B cell (primary cell): ENCODE results near the gene GABRQ. TPM values are rescaled to one million over a fixed set of nuclear protein-coding genes. Genes with fewer than 3 reads are reported as not detected.

ENCODE experiments used
- ATAC-seq: fragments of 200-7000 bp; cut with Tn5 transposase; one replicate; pipeline ENCODE4 v1.10.0; 2021; ENCODE audit warnings: low read depth, mild to moderate bottlenecking, moderate number of reproducible peaks, moderate library complexity
- CTCF ChIA-PET: fragments of 350-600 bp; sonication (Branson Sonifier 250); formaldehyde crosslinking; loops from one replicate; lab custom pipeline; 2021; ENCODE audit warnings: antibody characterized with exemption, inconsistent platforms; lab: Charles Lee
- POLR2A ChIA-PET: fragments of 350-600 bp; sonication (Branson Sonifier 250); formaldehyde crosslinking; loops from one replicate; lab custom pipeline; 2021; ENCODE audit warnings: antibody characterized with exemption; lab: Charles Lee
- DNase-seq: peaks from one replicate; pipeline ENCODE4 v3.0.0; 2013
- H2AFZ ChIP-seq: 2 replicates; pipeline ENCODE4 v1.6.1; 2012; ENCODE audit warnings: mild to moderate bottlenecking, low read depth, low read length; ENCODE audit not compliant: insufficient read depth, poor library complexity, severe bottlenecking
- H3K27ac ChIP-seq, 2 donors: 1 replicate in 1 of 2; 2 replicates in 1 of 2; pipeline ENCODE4 v1.5.1; 2012 to 2013; ENCODE audit warnings: low read length in 2 of 2, mild to moderate bottlenecking in 2 of 2, moderate library complexity in 1 of 2
- H3K27me3 ChIP-seq, 4 experiments: fragments of 200-600 bp in 1 of 4; sonication (generic) in 1 of 4; replicated peaks in 1 of 4; 1 replicate in 2 of 4; 2 replicates in 2 of 4; pipeline versions ENCODE4 v1.6.1 to v1.7.0; 2013 to 2016; ENCODE audit warnings: low read length in 3 of 4, mild to moderate bottlenecking in 2 of 4, mixed read lengths in 1 of 4, moderate library complexity in 1 of 4; ENCODE audit not compliant: insufficient read depth in 4 of 4, control insufficient read depth in 3 of 4; ENCODE audit errors: control extremely low read depth in 1 of 4
- H3K36me3 ChIP-seq, 2 experiments: replicated peaks in 1 of 2; 1 replicate in 1 of 2; 2 replicates in 1 of 2; pipeline versions ENCODE4 v1.6.1 to v1.7.1; 2013; ENCODE audit warnings: low read length in 1 of 2; ENCODE audit not compliant: insufficient read depth in 2 of 2, control insufficient read depth in 1 of 2; ENCODE audit errors: control extremely low read depth in 1 of 2, extremely low read depth in 1 of 2
- H3K4me1 ChIP-seq, 2 donors: fragments of 200-600 bp in 1 of 2; sonication (generic) in 1 of 2; 1 replicate in 1 of 2; 2 replicates in 1 of 2; pipeline versions ENCODE4 v1.5.1 to v1.6.1; 2013 to 2017; ENCODE audit warnings: low read length in 2 of 2; ENCODE audit not compliant: control insufficient read depth in 2 of 2, insufficient read depth in 2 of 2
- H3K4me2 ChIP-seq: replicated peaks from 2 replicates; pipeline ENCODE3; 2012; ENCODE audit warnings: mild to moderate bottlenecking, low read depth, low read length; ENCODE audit not compliant: poor library complexity, severe bottlenecking
- H3K4me3 ChIP-seq, 5 experiments: fragments of 200-600 bp in 1 of 5; sonication (generic) in 1 of 5; 1 replicate in 3 of 5; 2 replicates in 2 of 5; pipeline versions ENCODE4 v1.5.1 to v1.7.0; 2011 to 2016; ENCODE audit warnings: low read length in 4 of 5, mild to moderate bottlenecking in 4 of 5, low read depth in 2 of 5, control low read depth in 1 of 5, moderate library complexity in 1 of 5; ENCODE audit not compliant: insufficient read depth in 1 of 5; ENCODE audit errors: control extremely low read depth in 1 of 5, extremely low read depth in 1 of 5
- H3K79me2 ChIP-seq: fragments of 200-600 bp; sonication (generic); one replicate; pipeline ENCODE4 v1.6.0; 2016; ENCODE audit warnings: low read length; ENCODE audit not compliant: control insufficient read depth, insufficient read depth
- H3K9ac ChIP-seq: fragments of 200-600 bp; sonication (generic); 2 replicates; pipeline ENCODE4 v1.6.1; 2017; ENCODE audit warnings: mild to moderate bottlenecking, low read length, moderate library complexity
- H3K9me3 ChIP-seq, 3 donors: one replicate each; pipeline versions ENCODE4 v1.6.1 to v1.7.1; 2013; ENCODE audit warnings: low read length in 2 of 3; ENCODE audit not compliant: control insufficient read depth in 2 of 3, insufficient read depth in 1 of 3; ENCODE audit errors: control extremely low read depth in 1 of 3
- H4K20me1 ChIP-seq: 2 replicates; pipeline ENCODE4 v1.6.0; 2012; ENCODE audit warnings: mild to moderate bottlenecking, low read length; ENCODE audit not compliant: insufficient read depth, control insufficient read depth, poor library complexity, severe bottlenecking
- H3K27ac Mint-ChIP-seq: one replicate; pipeline ENCODE4 v1.8.0; 2021; ENCODE audit warnings: mixed read lengths
- H3K27me3 Mint-ChIP-seq: one replicate; pipeline ENCODE4 v1.8.0; 2021; ENCODE audit warnings: mixed read lengths
- H3K4me1 Mint-ChIP-seq: one replicate; pipeline ENCODE4 v1.8.0; 2021; ENCODE audit warnings: mixed read lengths
- H3K4me3 Mint-ChIP-seq: one replicate; pipeline ENCODE4 v1.8.0; 2021; ENCODE audit warnings: mixed read lengths
- H3K9me3 Mint-ChIP-seq: one replicate; pipeline ENCODE4 v1.8.0; 2022; ENCODE audit warnings: mixed read lengths; ENCODE audit not compliant: insufficient read depth
- EZH2 ChIP-seq: IDR thresholded peaks from 2 replicates; pipeline ENCODE4 v1.6.1; 2012; ENCODE audit warnings: borderline replicate concordance, low read depth, mild to moderate bottlenecking, moderate library complexity, low read length; ENCODE audit not compliant: insufficient read depth, poor library complexity, severe bottlenecking
- WGBS: methylation state at CpG from one replicate; pipeline ENCODE4 v1.1.5; 2013; ENCODE audit warnings: missing lambda C conversion rate; ENCODE audit not compliant: insufficient coverage; 5-methylcytosine and 5-hydroxymethylcytosine counted together
- intact Hi-C: fragments of 100-400 bp; cut with micrococcal nuclease; formaldehyde crosslinking; loops from one replicate; pipeline ENCODE4 v1.10.0; 2022
- polyA plus RNA-seq: library from polyadenylated mRNA; depleted of rRNA; stranded (reverse); fragments of >200 nt; gene quantifications from 2 replicates; pipeline ENCODE4 v1.2.3, GENCODE V29; 2012
- total RNA-seq, 2 donors: library from RNA; stranded (reverse); fragments of 120-200 nt in 1 of 2; gene quantifications; 1 replicate in 1 of 2; 2 replicates in 1 of 2; pipeline versions ENCODE4 v1.2.3 to v1.2.4, GENCODE V29; 2013 to 2022
- TF ChIP-seq, protein P1 (sequence below): fragments of 200-600 bp; IDR thresholded peaks from one replicate; pipeline ENCODE4 v1.8.0; 2022; ENCODE audit warnings: antibody characterized with exemption, mild to moderate bottlenecking

GABRQ gene
- total and polyA plus RNA-seq, 2 donors (not counting 1 experiment from before 2014, with no cell fraction given), result not detected

DNA sequence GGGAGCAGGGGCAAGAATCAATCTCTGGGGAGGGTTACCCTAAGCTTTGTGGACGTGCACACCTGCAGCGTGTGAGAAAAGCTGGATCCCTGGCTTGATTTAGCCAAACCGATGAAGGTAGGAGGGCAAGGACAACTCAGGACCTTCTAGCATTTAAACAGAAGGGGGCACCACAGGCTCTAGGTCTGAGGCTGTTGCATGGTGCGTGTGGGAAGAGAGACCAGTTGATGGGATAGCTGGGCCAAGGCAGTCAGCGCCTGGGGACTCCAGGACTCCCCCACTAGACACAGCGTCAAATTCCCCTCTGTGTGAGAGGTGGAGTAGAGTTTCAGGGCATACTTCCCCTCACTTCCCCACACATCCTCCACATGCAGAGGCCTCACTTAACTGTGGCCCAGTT, 4.3 kb downstream of the GABRQ start:
- ChIA-PET CTCF (interaction anchor here (1.8 kb wide), 1 partner anchor 10 kb away, joined by 5 read pairs; no protein-coding TSS in a partner anchor), POLR2A (no interaction called here)
- H3K27ac ChIP-seq, result no peak overlapping the region
- no peak overlapping the region for H3K4me3 ChIP-seq
- no peaks in the 10 kb centered on the region for H3K36me3 ChIP-seq
- H3K9me3 Mint-ChIP-seq, result no peaks in the 10 kb centered on the region
- H3K4me1 Mint-ChIP-seq, result no peaks in the 10 kb centered on the region
- peaks cover 0 to 8% (median 0%) of the 10 kb centered on the region in 4 experiments for H3K27me3 ChIP-seq
- WGBS, result 70% methylated on average over 3 of the region's 6 CpGs
- no peak overlapping the region for H3K4me2 ChIP-seq
- ATAC-seq (no peak), DNase-seq (no peak)
- no peak overlapping the region for H2AFZ ChIP-seq
- H3K27me3 Mint-ChIP-seq, result peaks cover 13% of the 10 kb centered on the region
- H3K4me1 ChIP-seq, result no peaks in the 10 kb centered on the region
- intact Hi-C loops, result no loop called here
- H3K4me3 Mint-ChIP-seq, result no peak overlapping the region
- TF ChIP-seq, protein P1, sequence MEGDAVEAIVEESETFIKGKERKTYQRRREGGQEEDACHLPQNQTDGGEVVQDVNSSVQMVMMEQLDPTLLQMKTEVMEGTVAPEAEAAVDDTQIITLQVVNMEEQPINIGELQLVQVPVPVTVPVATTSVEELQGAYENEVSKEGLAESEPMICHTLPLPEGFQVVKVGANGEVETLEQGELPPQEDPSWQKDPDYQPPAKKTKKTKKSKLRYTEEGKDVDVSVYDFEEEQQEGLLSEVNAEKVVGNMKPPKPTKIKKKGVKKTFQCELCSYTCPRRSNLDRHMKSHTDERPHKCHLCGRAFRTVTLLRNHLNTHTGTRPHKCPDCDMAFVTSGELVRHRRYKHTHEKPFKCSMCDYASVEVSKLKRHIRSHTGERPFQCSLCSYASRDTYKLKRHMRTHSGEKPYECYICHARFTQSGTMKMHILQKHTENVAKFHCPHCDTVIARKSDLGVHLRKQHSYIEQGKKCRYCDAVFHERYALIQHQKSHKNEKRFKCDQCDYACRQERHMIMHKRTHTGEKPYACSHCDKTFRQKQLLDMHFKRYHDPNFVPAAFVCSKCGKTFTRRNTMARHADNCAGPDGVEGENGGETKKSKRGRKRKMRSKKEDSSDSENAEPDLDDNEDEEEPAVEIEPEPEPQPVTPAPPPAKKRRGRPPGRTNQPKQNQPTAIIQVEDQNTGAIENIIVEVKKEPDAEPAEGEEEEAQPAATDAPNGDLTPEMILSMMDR, result no peak
- H3K79me2 ChIP-seq, result no peaks in the 10 kb centered on the region
- no peak overlapping the region for H3K9ac ChIP-seq
- H3K27ac Mint-ChIP-seq, result no peak overlapping the region
- no peaks in the 10 kb centered on the region for H4K20me1 ChIP-seq
- H3K9me3 ChIP-seq, result no peaks in the 10 kb centered on the region

DNA sequence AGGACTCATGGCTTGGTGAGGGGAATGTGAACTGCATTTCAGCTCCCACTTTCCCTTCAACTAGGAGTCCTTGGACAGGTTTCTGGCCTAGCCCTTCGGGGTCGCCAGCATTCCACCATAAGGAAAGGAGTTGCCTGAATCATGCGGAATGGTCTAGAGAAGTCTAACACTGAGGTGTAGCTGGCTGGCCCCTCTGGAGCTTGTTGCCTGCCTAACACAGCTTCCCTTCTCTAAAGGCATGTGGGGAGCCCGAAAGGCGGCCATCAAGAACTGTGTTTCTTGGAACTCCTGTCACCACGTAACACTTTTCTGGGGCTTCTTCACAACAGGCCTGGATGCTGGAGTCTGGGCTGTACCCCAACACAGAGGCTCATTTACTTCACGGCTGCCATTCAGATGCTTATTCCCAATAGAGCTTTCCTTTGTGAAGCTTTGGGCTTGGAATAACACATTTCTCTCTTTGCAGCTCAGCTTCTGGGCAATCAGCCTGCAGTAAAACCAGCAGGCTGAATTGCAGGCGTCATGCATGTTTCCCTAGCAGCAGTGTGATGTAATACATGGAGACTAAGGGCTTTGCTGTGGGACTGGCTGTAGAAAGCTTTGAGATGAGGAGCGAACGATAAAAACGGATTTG, 5.4 kb downstream of the GABRQ start:
- no peak overlapping the region for H3K4me2 ChIP-seq
- H3K9me3 ChIP-seq, result no peaks in the 10 kb centered on the region
- no peak overlapping the region for H3K27ac Mint-ChIP-seq
- H3K4me1 Mint-ChIP-seq, result no peaks in the 10 kb centered on the region
- POLR2A ChIA-PET, result no interaction called here
- no peak overlapping the region for H3K4me3 ChIP-seq
- H3K27ac ChIP-seq, result no peak overlapping the region
- DNase-seq (no peak), ATAC-seq (no peak)
- CTCF ChIA-PET, result interaction anchor here (0.9 to 1.8 kb wide), 2 partner anchors 11 to 12 kb away, joined by 3 to 5 read pairs; no protein-coding TSS in a partner anchor
- H2AFZ ChIP-seq, result no peak overlapping the region
- H3K36me3 ChIP-seq, result no peaks in the 10 kb centered on the region
- H3K4me3 Mint-ChIP-seq, result no peak overlapping the region
- no peaks in the 10 kb centered on the region for H3K9me3 Mint-ChIP-seq
- no peaks in the 10 kb centered on the region for H4K20me1 ChIP-seq
- intact Hi-C loops, result no loop called here
- H3K9ac ChIP-seq, result no peak overlapping the region
- H3K4me1 ChIP-seq, result no peaks in the 10 kb centered on the region
- WGBS, result 94% methylated on average over 5 of the region's 11 CpGs
- H3K79me2 ChIP-seq, result no peaks in the 10 kb centered on the region
- H3K27me3 ChIP-seq, result peaks cover 0 to 4% (median 0%) of the 10 kb centered on the region in 4 experiments
- TF ChIP-seq EZH2, result no peak
- peaks cover 9% of the 10 kb centered on the region for H3K27me3 Mint-ChIP-seq
